ENCODE data around the gene GTF2IRD1.

DNA sequence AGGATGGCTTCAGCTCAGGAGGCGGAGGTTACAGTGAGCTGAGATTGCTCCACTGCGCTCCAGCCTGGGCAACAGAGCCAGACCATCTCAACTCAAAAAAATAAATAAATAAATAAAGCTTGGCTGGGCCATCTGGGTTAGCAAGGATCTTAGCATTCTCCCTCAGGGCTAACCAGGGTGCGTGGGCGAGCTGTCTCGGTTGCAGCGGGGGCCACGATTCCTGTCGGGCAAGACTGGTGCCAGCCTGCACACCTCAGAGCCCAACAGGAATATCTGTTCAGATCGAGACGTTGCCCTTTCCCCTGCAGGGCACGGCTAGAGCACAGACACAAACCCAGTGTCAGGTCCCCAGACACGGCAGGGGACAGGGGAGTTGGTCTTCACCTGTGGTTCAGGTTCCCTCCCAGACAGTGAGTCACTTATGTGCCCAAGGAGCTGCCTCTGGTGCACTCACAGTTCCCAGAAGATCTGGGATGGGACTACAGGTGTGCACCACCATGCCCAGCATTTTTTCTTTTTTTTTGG, 128.3 kb downstream of the GTF2IRD1 start:
- no peak for TF ChIP-seq POLR2A (IDR thresholded peaks at IDR 0.05)
- TF ChIP-seq, protein P1, sequence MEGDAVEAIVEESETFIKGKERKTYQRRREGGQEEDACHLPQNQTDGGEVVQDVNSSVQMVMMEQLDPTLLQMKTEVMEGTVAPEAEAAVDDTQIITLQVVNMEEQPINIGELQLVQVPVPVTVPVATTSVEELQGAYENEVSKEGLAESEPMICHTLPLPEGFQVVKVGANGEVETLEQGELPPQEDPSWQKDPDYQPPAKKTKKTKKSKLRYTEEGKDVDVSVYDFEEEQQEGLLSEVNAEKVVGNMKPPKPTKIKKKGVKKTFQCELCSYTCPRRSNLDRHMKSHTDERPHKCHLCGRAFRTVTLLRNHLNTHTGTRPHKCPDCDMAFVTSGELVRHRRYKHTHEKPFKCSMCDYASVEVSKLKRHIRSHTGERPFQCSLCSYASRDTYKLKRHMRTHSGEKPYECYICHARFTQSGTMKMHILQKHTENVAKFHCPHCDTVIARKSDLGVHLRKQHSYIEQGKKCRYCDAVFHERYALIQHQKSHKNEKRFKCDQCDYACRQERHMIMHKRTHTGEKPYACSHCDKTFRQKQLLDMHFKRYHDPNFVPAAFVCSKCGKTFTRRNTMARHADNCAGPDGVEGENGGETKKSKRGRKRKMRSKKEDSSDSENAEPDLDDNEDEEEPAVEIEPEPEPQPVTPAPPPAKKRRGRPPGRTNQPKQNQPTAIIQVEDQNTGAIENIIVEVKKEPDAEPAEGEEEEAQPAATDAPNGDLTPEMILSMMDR (IDR thresholded peaks at IDR 0.05): no peak
